Measurements from ENCODE around the gene RABGGTA. TPM values are rescaled to one million over a fixed set of nuclear protein-coding genes. Genes with fewer than 3 reads are reported as not detected.
"Not testable (repeated sequence)": the region's sequence is repeated elsewhere in the genome, so short reads cannot be mapped to it uniquely, and the experiment has no call there.

RABGGTA gene
- total RNA-seq, 1 donor from 2014 or later: 25.9 TPM

GRCh38 chr14:24232121-24232644 is 39.2 kb downstream of the RABGGTA start, which contains the start of gene NEDD8:
TSS of gene NEDD8 (minus strand) at chr14:24232367. CDS start at chr14:24232267, 100 bp downstream.
- Mint-ChIP-seq H3K4me3 (ENCODE audit: low read depth) (peak within 1 kb of the TSS; percentile 98), H3K27me3 (no peaks in the 10 kb centered on the region), H3K4me1 (ENCODE audit: low read depth) (peaks cover 17% of the 10 kb centered on the region), H3K27ac (peak within 1 kb of the TSS; percentile 97), H3K36me3 (ENCODE audit: insufficient read depth) (peaks cover 8% of the 10 kb centered on the region), H3K9me3 (ENCODE audit: low read depth) (no peaks in the 10 kb centered on the region)
- TF ChIP-seq CTCF (IDR thresholded peaks at IDR 0.05; ENCODE audit: unreplicated experiment): no peak
- DNase-seq (ENCODE audit: low spot score, unreplicated experiment): peak; percentile 50

- Mint-ChIP-seq H3K4me1 (ENCODE audit: low read depth) (peaks cover 17% of the 10 kb centered on the region), H3K9me3 (ENCODE audit: low read depth) (no peaks in the 10 kb centered on the region), H3K4me3 (ENCODE audit: low read depth) (peak overlapping the region; percentile 98), H3K36me3 (ENCODE audit: insufficient read depth) (peaks cover 6% of the 10 kb centered on the region), H3K27me3 (no peaks in the 10 kb centered on the region), H3K27ac (peak overlapping the region; percentile 97)
- no peak for TF ChIP-seq CTCF (IDR thresholded peaks at IDR 0.05; ENCODE audit: unreplicated experiment)
- DNase-seq (ENCODE audit: low spot score, unreplicated experiment): no peak
These were observed 39.9 kb downstream of the RABGGTA start for GRCh38 chr14:24231263-24232120.

- Mint-ChIP-seq H3K4me3 (ENCODE audit: low read depth) (no peak overlapping the region), H3K4me1 (ENCODE audit: low read depth) (peaks cover 14% of the 10 kb centered on the region), H3K9me3 (ENCODE audit: low read depth) (no peaks in the 10 kb centered on the region), H3K36me3 (ENCODE audit: insufficient read depth) (no peaks in the 10 kb centered on the region), H3K27me3 (no peaks in the 10 kb centered on the region), H3K27ac (no peak overlapping the region)
- no peak for DNase-seq (ENCODE audit: low spot score, unreplicated experiment)
- TF ChIP-seq CTCF (IDR thresholded peaks at IDR 0.05; ENCODE audit: unreplicated experiment): no peak
These were observed 42.5 kb downstream of the RABGGTA start for GRCh38 chr14:24228902-24229301.

- no peak overlapping the region for H3K27ac Mint-ChIP-seq
- no peak for TF ChIP-seq CTCF (IDR thresholded peaks at IDR 0.05; ENCODE audit: unreplicated experiment)
- no peak overlapping the region for H3K4me3 Mint-ChIP-seq (ENCODE audit: low read depth)
- H3K27me3 Mint-ChIP-seq: no peaks in the 10 kb centered on the region
- no peak for DNase-seq (ENCODE audit: low spot score, unreplicated experiment)
- H3K9me3 Mint-ChIP-seq (ENCODE audit: low read depth): no peaks in the 10 kb centered on the region
- H3K4me1 Mint-ChIP-seq (ENCODE audit: low read depth): peaks cover 6% of the 10 kb centered on the region
- no peaks in the 10 kb centered on the region for H3K36me3 Mint-ChIP-seq (ENCODE audit: insufficient read depth)
These were observed 44.9 kb downstream of the RABGGTA start for GRCh38 chr14:24226473-24226872.

- Mint-ChIP-seq H3K9me3 (ENCODE audit: low read depth) (no peaks in the 10 kb centered on the region), H3K36me3 (ENCODE audit: insufficient read depth) (no peaks in the 10 kb centered on the region), H3K4me1 (ENCODE audit: low read depth) (no peaks in the 10 kb centered on the region), H3K27ac (peak overlapping the region; percentile 10), H3K4me3 (ENCODE audit: low read depth) (no peak overlapping the region), H3K27me3 (no peaks in the 10 kb centered on the region)
- no peak for DNase-seq (ENCODE audit: low spot score, unreplicated experiment)
- no peak for TF ChIP-seq CTCF (IDR thresholded peaks at IDR 0.05; ENCODE audit: unreplicated experiment)
These were observed 46.8 kb downstream of the RABGGTA start for GRCh38 chr14:24224618-24225071.

- not testable (repeated sequence) for H3K4me3 Mint-ChIP-seq (ENCODE audit: low read depth); H3K36me3 Mint-ChIP-seq (ENCODE audit: insufficient read depth); H3K4me1 Mint-ChIP-seq (ENCODE audit: low read depth); DNase-seq (ENCODE audit: low spot score, unreplicated experiment); H3K27me3 Mint-ChIP-seq; H3K9me3 Mint-ChIP-seq (ENCODE audit: low read depth); H3K27ac Mint-ChIP-seq
These were observed 48.4 kb downstream of the RABGGTA start for GRCh38 chr14:24222987-24223386.

Data from progenitor cell of endocrine pancreas (in vitro differentiated cells).